Transverse colon (tissue), 4 donors: ENCODE data around the gene SCLT1. TPM values are rescaled to one million over a fixed set of nuclear protein-coding genes. Genes with fewer than 3 reads are reported as not detected.

Experiments used
- DNase-seq: peaks from one replicate; pipeline ENCODE4 v3.0.0-alpha.2; 2019
- H3K27ac ChIP-seq, 4 donors: fragments of 200-600 bp; sonication (generic); 2 replicates each; pipeline ENCODE4 v1.5.1; 2016 to 2018; ENCODE audit warnings: inconsistent platforms in 4 of 4
- H3K27me3 ChIP-seq: fragments of 200-600 bp; sonication (generic); 2 replicates; pipeline ENCODE4 v1.5.1; 2017; ENCODE audit warnings: inconsistent platforms
- H3K36me3 ChIP-seq, 4 donors: fragments of 200-600 bp; sonication (generic); 2 replicates each; pipeline ENCODE4 v1.5.1; 2017 to 2019; ENCODE audit warnings: inconsistent platforms in 4 of 4
- H3K4me1 ChIP-seq, 4 donors: fragments of 200-600 bp; sonication (generic); 2 replicates each; pipeline ENCODE4 v1.5.1; 2017 to 2020; ENCODE audit warnings: inconsistent platforms in 4 of 4
- H3K4me3 ChIP-seq, 4 donors: fragments of 200-600 bp; sonication (generic); 1 replicate in 1 of 4; 2 replicates in 3 of 4; pipeline versions ENCODE4 v1.5.1 to v1.6.1; 2017 to 2019; ENCODE audit warnings: inconsistent platforms in 4 of 4
- H3K9me3 ChIP-seq, 2 donors: fragments of 200-600 bp; sonication (generic); 2 replicates each; pipeline ENCODE4 v1.5.1; 2017 to 2019; ENCODE audit warnings: inconsistent platforms in 2 of 2
- CTCF ChIP-seq, 5 experiments: fragments of 200-600 bp in 3 of 5; fragments of 450-650 bp in 2 of 5; sonication (generic) in 3 of 5; IDR thresholded peaks; 1 replicate in 2 of 5; 2 replicates in 3 of 5; pipeline ENCODE4 v1.5.1; 2016 to 2017; ENCODE audit warnings: antibody characterized with exemption in 5 of 5, inconsistent platforms in 3 of 5, mild to moderate bottlenecking in 2 of 5, moderate library complexity in 1 of 5
- EP300 ChIP-seq: sonication (generic); formaldehyde crosslinking; IDR thresholded peaks from one replicate; pipeline ENCODE4 v1.6.1; 2017; ENCODE audit warnings: antibody characterized with exemption, low read depth
- POLR2A ChIP-seq: fragments of 450-650 bp; IDR thresholded peaks from one replicate; pipeline ENCODE4 v1.6.1; 2016; ENCODE audit warnings: antibody characterized with exemption, mild to moderate bottlenecking, moderate library complexity
- POLR2AphosphoS5 ChIP-seq, 3 donors: sonication (generic); formaldehyde crosslinking; IDR thresholded peaks; one replicate each; pipeline ENCODE4 v1.6.1; 2016; ENCODE audit warnings: antibody characterized with exemption in 3 of 3
- WGBS, 2 donors: methylation state at CpG; one replicate each; pipeline ENCODE4 v1.1.5; 2018; ENCODE audit warnings: low coverage in 1 of 2; 5-methylcytosine and 5-hydroxymethylcytosine counted together
- in situ Hi-C, 4 donors: fragments of 200-750 bp; cut with MboI; loops; one replicate each; pipeline versions ENCODE4 v1.15.0 to v1.15.1; 2017; ENCODE audit warnings: low sequenced_read_pairs in 3 of 4, low pct_ligation_motif_present in 1 of 4, low pct_unique_long_range_greater_than_20kb in 1 of 4
- intact Hi-C: fragments of 100-400 bp; cut with DNase I; formaldehyde crosslinking; loops from one replicate; pipeline ENCODE4 v1.15.1; 2023; ENCODE audit warnings: low total_unique reads
- total RNA-seq, 4 donors: library from RNA; depleted of rRNA; stranded (reverse); fragments of >200 nt; gene quantifications; one replicate each; pipeline ENCODE4 v1.1.0, GENCODE V29; 2016

The SCLT1 gene
- total RNA-seq, 4 donors from 2014 or later = 10.1 to 29.9 (median 14.3) TPM

- DNase-seq = no peak
- intact Hi-C loops = no loop called here
- TF ChIP-seq POLR2A (no peak), EP300 (no peak), POLR2AphosphoS5 (IDR thresholded peaks at IDR 0.05) (no peak), CTCF (IDR thresholded peaks at IDR 0.05) (no peak)
- in situ Hi-C loops = no loop called here
- no peaks in the 10 kb centered on the region for H3K36me3 ChIP-seq
- no peak overlapping the region for H3K27ac ChIP-seq
- H3K9me3 ChIP-seq = no peaks in the 10 kb centered on the region
- peaks cover 0 to 2% (median 0%) of the 10 kb centered on the region in 4 donors for H3K4me1 ChIP-seq
- no peaks in the 10 kb centered on the region for H3K27me3 ChIP-seq
- H3K4me3 ChIP-seq = no peak overlapping the region
- WGBS, 2 donors = 67 to 90% methylated on average over 1 of the region's 1 CpG
Measured at GRCh38 chr4:128978985-128979384, 114.4 kb downstream of the SCLT1 start.

GRCh38 chr4:128974136-128974581, 119.2 kb downstream of the SCLT1 start:
- Histone ChIP-seq H3K27me3 (no peaks in the 10 kb centered on the region), H3K27ac (no peak overlapping the region), H3K36me3 (no peaks in the 10 kb centered on the region), H3K9me3 (no peaks in the 10 kb centered on the region), H3K4me3 (no peak overlapping the region), H3K4me1 (peaks cover 0 to 2% (median 0%) of the 10 kb centered on the region in 4 donors)
- in situ Hi-C loops (no loop called here), intact Hi-C loops (no loop called here)
- TF ChIP-seq POLR2AphosphoS5 (IDR thresholded peaks at IDR 0.05) = no peak
- no peak for TF ChIP-seq POLR2A
- no peak for TF ChIP-seq CTCF (IDR thresholded peaks at IDR 0.05)
- no peak for TF ChIP-seq EP300
- WGBS, 2 donors = 37 to 69% methylated on average over 1 to 2 of the region's 2 CpGs
- no peak for DNase-seq

GRCh38 chr4:128973384-128973783, 120.0 kb downstream of the SCLT1 start:
- no peak for DNase-seq
- in situ Hi-C loops (no loop called here), intact Hi-C loops (no loop called here)
- H3K27me3 ChIP-seq = no peaks in the 10 kb centered on the region
- H3K4me1 ChIP-seq = peaks cover 0 to 2% (median 0%) of the 10 kb centered on the region in 4 donors
- TF ChIP-seq EP300 (no peak), CTCF (IDR thresholded peaks at IDR 0.05) (no peak), POLR2A (no peak), POLR2AphosphoS5 (IDR thresholded peaks at IDR 0.05) (no peak)
- H3K9me3 ChIP-seq = no peaks in the 10 kb centered on the region
- peaks cover 0 to 1% (median 0%) of the 10 kb centered on the region in 4 donors for H3K36me3 ChIP-seq
- no peak overlapping the region for H3K4me3 ChIP-seq
- H3K27ac ChIP-seq = no peak overlapping the region

GRCh38 chr4:128961405-128961804, 131.9 kb downstream of the SCLT1 start:
- intact Hi-C loops (no loop called here), in situ Hi-C loops (no loop called here)
- Histone ChIP-seq H3K4me1 (no peaks in the 10 kb centered on the region), H3K9me3 (no peaks in the 10 kb centered on the region), H3K36me3 (no peaks in the 10 kb centered on the region), H3K27ac (no peak overlapping the region), H3K4me3 (no peak overlapping the region), H3K27me3 (no peaks in the 10 kb centered on the region)
- TF ChIP-seq POLR2AphosphoS5 (IDR thresholded peaks at IDR 0.05) (no peak), CTCF (IDR thresholded peaks at IDR 0.05) (no peak), EP300 (no peak), POLR2A (no peak)
- no peak for DNase-seq
